HG03378 (cell line): Measurements from ENCODE around the gene ENOX2.
"Not testable (repeated sequence)": the region's sequence is repeated elsewhere in the genome, so short reads cannot be mapped to it uniquely, and the experiment has no call there.

Source experiments
- ATAC-seq: cut with Tn5 transposase; IDR thresholded peaks from one replicate; pipeline ENCODE4 v1.9.1; 2021; ENCODE audit warnings: mild to moderate bottlenecking, moderate library complexity; ENCODE audit not compliant: unreplicated experiment

The ENOX2 gene

GRCh38 chrX:130758072-130758471 lies 144.9 kb downstream of the ENOX2 start:
- no peak for ATAC-seq

DNA sequence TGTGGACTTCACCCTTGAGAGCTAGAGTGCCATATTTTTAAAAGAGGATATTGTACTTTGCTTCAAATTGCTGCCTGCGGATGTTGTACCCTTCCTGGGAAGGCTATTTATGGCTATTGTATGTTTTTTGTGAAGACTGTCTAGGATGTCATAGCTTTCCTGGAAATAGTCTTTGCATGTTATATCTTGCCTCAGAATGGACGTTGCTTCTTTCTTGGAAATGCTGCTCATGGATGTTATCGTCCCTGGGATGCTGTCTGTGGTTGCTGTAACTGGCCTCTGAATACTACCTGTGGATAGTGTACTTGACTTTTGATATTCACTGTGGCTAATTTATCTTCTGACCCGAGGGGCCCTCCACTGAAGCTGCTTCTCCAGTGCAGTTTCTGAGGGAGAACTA lies 146.8 kb downstream of the ENOX2 start:
- ATAC-seq, result no peak

GRCh38 chrX:130754353-130754752 lies 148.7 kb downstream of the ENOX2 start:
- no peak for ATAC-seq

DNA sequence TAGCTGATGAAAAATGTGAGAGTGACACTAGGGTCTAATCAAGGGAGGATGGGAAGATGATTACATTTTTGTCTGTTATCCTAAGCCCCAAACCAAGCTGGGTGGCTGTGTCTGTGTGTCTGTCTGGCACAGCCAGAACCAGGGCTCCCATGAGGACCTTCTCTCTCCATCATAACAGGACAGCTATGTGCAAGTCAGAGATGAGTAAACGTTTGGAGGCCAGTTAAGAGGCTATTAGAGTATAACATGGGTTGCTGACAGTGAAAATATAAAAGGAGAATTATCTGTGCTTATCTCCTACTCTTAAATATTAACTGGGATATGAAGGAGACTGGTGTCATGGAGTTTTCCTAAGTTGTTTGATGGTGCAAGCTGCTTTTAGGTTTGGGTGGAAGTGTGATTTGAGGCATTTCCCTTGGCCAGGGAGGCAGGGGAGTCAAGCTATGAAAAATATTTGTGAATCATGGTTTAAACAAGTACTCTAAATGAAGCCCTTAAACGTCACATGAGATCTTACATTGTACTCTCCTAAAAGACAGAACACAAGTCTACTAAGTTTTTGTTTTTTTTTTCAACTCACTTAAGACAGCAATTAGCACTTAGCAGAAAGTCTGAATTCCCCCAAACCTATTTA lies 156.2 kb downstream of the ENOX2 start:
- no peak for ATAC-seq

GRCh38 chrX:130746077-130746476 lies 156.9 kb downstream of the ENOX2 start:
- no peak for ATAC-seq

- ATAC-seq, result no peak
Observed at GRCh38 chrX:130741584-130741983, 161.4 kb downstream of the ENOX2 start.

DNA sequence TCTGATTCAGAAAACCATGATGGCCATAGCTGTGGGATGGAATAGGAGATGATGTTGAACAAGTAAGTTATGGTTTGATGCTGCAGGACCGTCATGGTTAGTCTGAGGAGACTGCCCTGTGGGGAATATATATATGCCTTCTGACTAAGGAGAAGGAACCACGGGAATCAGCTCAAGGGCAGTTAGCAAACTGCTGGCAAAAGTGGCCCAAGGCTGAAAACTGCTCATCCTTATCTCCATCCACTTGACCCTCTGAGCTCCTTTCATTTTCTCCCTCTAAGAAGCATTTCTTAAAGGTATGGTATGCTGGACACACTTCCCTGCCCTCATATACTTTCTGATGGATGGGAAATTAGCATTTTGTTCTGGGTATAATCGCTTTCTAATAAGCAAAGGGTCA lies 161.9 kb downstream of the ENOX2 start:
- ATAC-seq, result no peak

DNA sequence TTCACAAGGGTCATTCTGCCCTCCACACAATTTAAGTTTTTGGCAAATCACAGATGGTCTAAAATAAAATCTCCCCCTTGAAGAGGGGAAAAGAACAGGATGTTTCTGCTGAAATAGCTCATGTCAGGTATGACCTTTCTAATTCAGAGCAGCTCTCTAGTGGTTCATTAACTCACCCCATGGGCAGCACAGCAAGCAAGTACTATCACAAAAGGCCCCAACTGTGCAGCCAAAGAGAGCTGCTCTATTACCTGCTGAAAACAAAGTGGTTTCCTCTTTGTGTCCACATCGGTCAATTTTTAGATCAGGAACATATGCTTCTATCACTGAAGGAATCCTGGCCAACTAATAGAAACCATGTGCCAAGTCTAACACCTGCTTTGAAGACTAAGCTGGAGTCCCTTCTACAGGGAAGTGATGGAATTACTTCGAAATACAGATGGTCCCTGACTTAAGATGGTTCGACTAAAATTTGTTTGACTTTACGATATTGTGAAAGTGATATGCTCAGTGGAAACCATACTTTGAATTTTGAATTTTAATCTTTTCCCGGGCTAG lies 164.3 kb downstream of the ENOX2 start:
- ATAC-seq, result no peak

DNA sequence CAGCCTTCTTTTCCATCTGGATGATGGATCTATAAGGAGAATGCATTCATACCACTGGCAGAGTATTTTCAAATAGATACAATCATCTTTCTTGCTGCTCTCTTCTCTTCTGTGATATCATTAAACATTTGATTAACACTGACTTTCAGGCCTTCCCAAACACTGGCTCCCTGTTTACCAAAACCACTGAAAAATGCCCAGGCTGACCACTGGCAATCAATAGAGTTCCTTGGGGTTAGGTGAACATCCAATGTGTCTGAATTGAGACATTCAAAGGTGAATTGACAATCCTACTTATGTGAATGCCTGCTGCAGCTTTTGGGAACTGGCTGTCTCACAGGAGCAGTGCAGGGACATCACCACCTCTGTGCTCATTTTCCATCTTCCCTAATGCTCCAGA lies 168.3 kb downstream of the ENOX2 start:
- no peak for ATAC-seq

GRCh38 chrX:130728208-130728607 lies 174.8 kb downstream of the ENOX2 start:
- no peak for ATAC-seq

GRCh38 chrX:130726661-130727060 lies 176.3 kb downstream of the ENOX2 start:
- no peak for ATAC-seq

- ATAC-seq, result no peak
Observed at GRCh38 chrX:130725519-130725918, 177.5 kb downstream of the ENOX2 start.

DNA sequence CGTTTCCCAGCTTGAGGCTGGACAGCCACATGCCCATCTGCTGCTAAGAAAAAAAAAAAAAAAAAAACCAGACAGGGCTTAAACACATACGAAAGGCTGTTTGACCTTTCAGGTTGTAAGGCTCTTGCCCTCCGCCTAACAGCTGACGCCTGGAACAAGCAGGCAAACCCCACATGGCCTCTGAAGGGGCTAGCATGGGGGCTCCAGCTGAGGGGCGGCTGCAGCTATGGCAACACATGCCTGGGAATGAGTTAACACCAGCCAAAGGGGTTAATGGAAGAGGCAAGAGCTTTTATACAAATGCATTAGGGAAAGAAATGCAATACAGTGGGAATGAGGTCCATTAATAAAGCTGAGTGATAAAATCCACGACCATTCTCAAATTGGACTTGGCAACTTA lies 183.6 kb downstream of the ENOX2 start:
- ATAC-seq, result no peak

DNA sequence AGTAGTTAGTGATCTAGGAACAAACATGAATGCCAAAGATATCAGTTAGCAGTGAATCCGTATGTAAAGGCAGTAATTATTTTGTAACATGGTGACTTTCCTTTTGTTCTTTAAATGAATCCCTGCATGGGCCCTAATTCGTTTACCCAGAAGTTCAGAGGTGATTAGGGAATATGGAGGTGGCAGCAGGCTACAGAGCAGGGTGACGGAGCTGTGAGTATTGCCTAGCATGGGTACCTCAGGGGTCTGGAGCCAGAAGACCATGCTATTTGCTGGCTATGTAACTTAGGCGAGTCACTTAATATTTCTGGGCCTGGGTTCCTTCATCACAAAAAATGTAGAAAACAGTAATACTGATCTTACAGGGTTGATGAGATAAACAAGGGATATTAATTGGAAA lies 184.9 kb downstream of the ENOX2 start:
- no peak for ATAC-seq

DNA sequence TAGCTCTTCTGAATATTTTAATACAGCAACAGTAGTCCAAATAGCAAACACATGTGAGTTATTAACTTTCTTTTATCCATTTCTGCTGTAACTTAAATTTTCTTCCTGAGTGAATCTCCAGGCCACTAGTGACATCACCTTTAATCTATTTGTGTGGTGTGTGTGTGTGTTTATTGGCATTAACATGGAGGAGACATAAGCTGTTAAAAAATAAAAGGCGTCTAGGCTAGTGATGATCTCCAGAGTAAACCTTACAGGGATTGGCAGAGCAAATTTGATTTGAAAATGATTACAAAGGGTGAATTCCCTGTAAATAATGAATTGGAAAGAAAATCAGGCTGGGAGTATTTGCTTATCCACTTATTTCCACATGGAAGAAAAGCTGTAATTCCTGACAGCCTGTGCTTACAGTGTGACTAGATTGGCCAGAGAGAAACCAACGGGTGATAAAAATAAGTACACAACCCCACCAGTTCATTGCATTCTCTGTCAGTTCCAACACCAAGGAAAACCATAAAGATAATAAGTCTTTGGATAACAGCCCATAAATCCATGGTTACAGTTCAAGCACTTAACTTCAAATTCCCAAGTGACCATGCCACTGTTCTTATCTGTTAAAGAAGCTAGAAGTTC lies 186.1 kb downstream of the ENOX2 start:
- ATAC-seq, result no peak

GRCh38 chrX:130716346-130716745 lies 186.7 kb downstream of the ENOX2 start:
- ATAC-seq, result no peak

DNA sequence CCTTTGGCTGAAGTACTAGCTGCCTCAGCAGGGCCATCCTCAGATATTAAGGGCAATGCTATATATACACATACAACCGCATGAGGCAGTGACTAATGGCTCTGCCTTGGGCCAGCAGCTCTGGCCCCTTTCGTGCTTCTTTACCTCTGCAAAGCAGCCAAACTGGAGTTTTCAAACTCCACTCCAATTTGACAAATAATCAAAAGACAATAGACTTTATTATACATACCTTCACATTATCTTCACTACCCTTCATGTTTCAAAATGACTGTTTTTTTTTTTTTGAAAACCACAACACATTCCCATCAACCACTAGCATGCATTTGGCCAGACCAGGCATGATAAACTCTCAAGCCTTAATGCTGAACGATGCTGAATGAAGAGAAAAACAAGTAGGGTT lies 187.7 kb downstream of the ENOX2 start:
- ATAC-seq, result no peak

DNA sequence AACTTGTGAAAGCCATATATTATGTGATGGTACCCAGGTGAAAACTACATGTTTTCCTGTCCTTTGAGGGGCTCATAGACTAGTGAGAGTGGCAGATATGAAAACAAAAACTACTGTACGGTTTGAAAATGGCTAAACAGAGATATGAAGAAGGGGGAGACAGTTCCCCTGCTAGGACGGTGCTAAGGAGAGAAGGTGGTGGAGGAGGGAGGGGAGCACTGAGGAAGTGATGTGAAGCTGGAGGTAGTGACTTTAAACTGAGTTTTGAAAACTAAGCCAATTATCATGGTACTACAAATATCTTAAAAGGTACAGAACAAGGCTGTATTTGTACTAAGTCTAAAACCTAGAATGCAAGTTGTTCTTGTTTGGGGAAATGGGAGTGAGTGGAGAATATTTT lies 188.3 kb downstream of the ENOX2 start:
- ATAC-seq, result no peak

GRCh38 chrX:130714135-130714534 lies 188.9 kb downstream of the ENOX2 start:
- ATAC-seq, result no peak

- not testable (repeated sequence) for ATAC-seq
Observed at GRCh38 chrX:130709178-130709577, 193.8 kb downstream of the ENOX2 start.

- ATAC-seq, result no peak
Observed at GRCh38 chrX:130705591-130705990, 197.4 kb downstream of the ENOX2 start.
